ENCODE data around the gene FOXC1.

GRCh38 chr6:1643830-1644445, 34.2 kb downstream of the FOXC1 start:
- TF ChIP-seq CTCF (IDR thresholded peaks at IDR 0.05) (no peak), POLR2A (IDR thresholded peaks at IDR 0.05) (no peak)

Measured in tibial nerve (tissue), 3 donors.